Sigmoid colon (tissue), 7 donors: ENCODE measurements around the gene FPR2. TPM values are rescaled to one million over a fixed set of nuclear protein-coding genes. Genes with fewer than 3 reads are reported as not detected.
"Not testable (repeated sequence)": the region's sequence is repeated elsewhere in the genome, so short reads cannot be mapped to it uniquely, and the experiment has no call there.

Source experiments
- DNase-seq: peaks from one replicate; pipeline ENCODE4 v3.0.0-alpha.2; 2019
- H3K27ac ChIP-seq, 4 donors: fragments of 200-600 bp; sonication (generic); one replicate each; pipeline ENCODE4 v1.5.1; 2016 to 2019; ENCODE audit warnings: mild to moderate bottlenecking in 1 of 4
- H3K27me3 ChIP-seq, 3 donors: fragments of 200-600 bp; sonication (generic); one replicate each; pipeline ENCODE4 v1.5.1; 2019; ENCODE audit warnings: mild to moderate bottlenecking in 1 of 3
- H3K36me3 ChIP-seq, 4 donors: fragments of 200-600 bp; sonication (generic); one replicate each; pipeline ENCODE4 v1.5.1; 2016 to 2019
- H3K4me1 ChIP-seq, 4 donors: fragments of 200-600 bp; sonication (generic); one replicate each; pipeline ENCODE4 v1.5.1; 2017 to 2019
- H3K4me3 ChIP-seq, 4 donors: fragments of 200-600 bp; sonication (generic); one replicate each; pipeline ENCODE4 v1.5.1; 2017 to 2019; ENCODE audit warnings: mild to moderate bottlenecking in 2 of 4, moderate library complexity in 1 of 4
- H3K9me3 ChIP-seq, 4 donors: fragments of 200-600 bp in 3 of 4; sonication (generic) in 3 of 4; one replicate each; pipeline versions ENCODE4 v1.5.1 to v1.6.1; 2013 to 2019
- CTCF ChIP-seq, 4 experiments: fragments of 450-650 bp in 3 of 4; fragments of 200-600 bp in 1 of 4; IDR thresholded peaks; one replicate each; pipeline ENCODE4 v1.5.1; 2016 to 2019; ENCODE audit warnings: antibody characterized with exemption in 4 of 4, mild to moderate bottlenecking in 3 of 4, moderate library complexity in 2 of 4
- EP300 ChIP-seq, 4 donors: sonication (generic); formaldehyde crosslinking; IDR thresholded peaks; one replicate each; pipeline ENCODE4 v1.6.1; 2017; ENCODE audit warnings: antibody characterized with exemption in 4 of 4
- POLR2A ChIP-seq, 2 donors: fragments of 450-650 bp; IDR thresholded peaks; one replicate each; pipeline ENCODE4 v1.6.1; 2016; ENCODE audit warnings: antibody characterized with exemption in 2 of 2, mild to moderate bottlenecking in 2 of 2, moderate library complexity in 2 of 2
- POLR2AphosphoS5 ChIP-seq, 4 donors: sonication (generic); formaldehyde crosslinking; IDR thresholded peaks; one replicate each; pipeline ENCODE4 v1.6.1; 2017; ENCODE audit warnings: antibody characterized with exemption in 4 of 4
- WGBS, 2 donors: extraction: QIAGEN DNeasy Blood & Tissue Kit; methylation state at CpG; one replicate each; pipeline ENCODE4 v1.1.7; 2013; 5-methylcytosine and 5-hydroxymethylcytosine counted together
- intact Hi-C: fragments of 100-400 bp; cut with DNase I; formaldehyde crosslinking; loops from one replicate; pipeline ENCODE4 v1.15.1; 2023
- polyA plus RNA-seq, 3 donors: library from polyadenylated mRNA; stranded (reverse); fragments of 200-250 nt; gene quantifications; one replicate each; pipeline ENCODE4 v1.2.3, GENCODE V29; 2013
- total RNA-seq, 4 donors: library from RNA; depleted of rRNA; stranded (reverse); fragments of >200 nt; gene quantifications; one replicate each; pipeline ENCODE4 v1.1.0, GENCODE V29; 2016
- donor health status: healthy with polysubstance abuse.
- donor health status: Bipolar disorder and iron deficiency.
- donor health status: healthy.

Gene FPR2
- total and polyA plus RNA-seq, 7 donors: 0.36 to 3.7 (median 1.3) TPM; not detected in 1

GRCh38 chr19:51766461-51766860, 5.5 kb downstream of the FPR2 start:
- no peaks in the 10 kb centered on the region for H3K9me3 ChIP-seq
- DNase-seq: no peak
- H3K36me3 ChIP-seq: no peaks in the 10 kb centered on the region
- no peak overlapping the region for H3K4me3 ChIP-seq
- intact Hi-C loops: no loop called here
- no peaks in the 10 kb centered on the region for H3K4me1 ChIP-seq
- H3K27me3 ChIP-seq: peaks cover 0 to 4% (median 0%) of the 10 kb centered on the region in 3 donors
- WGBS, 2 donors: 68 to 76% methylated on average over 5 of the region's 5 CpGs
- no peak for TF ChIP-seq POLR2A (IDR thresholded peaks at IDR 0.05)
- TF ChIP-seq EP300 (IDR thresholded peaks at IDR 0.05): no peak
- no peak for TF ChIP-seq CTCF (IDR thresholded peaks at IDR 0.05)
- TF ChIP-seq POLR2AphosphoS5 (IDR thresholded peaks at IDR 0.05): no peak
- H3K27ac ChIP-seq: no peak overlapping the region

GRCh38 chr19:51771376-51772130, 10.6 kb downstream of the FPR2 start:
- H3K9me3 ChIP-seq: no peaks in the 10 kb centered on the region
- DNase-seq: no peak
- no peak for TF ChIP-seq POLR2A (IDR thresholded peaks at IDR 0.05)
- TF ChIP-seq POLR2AphosphoS5 (IDR thresholded peaks at IDR 0.05): no peak
- no peak for TF ChIP-seq CTCF (IDR thresholded peaks at IDR 0.05)
- peak in 1 of 4 donors; percentile 4 for TF ChIP-seq EP300 (IDR thresholded peaks at IDR 0.05)
- no peak overlapping the region for H3K27ac ChIP-seq
- H3K4me1 ChIP-seq: no peaks in the 10 kb centered on the region
- no peaks in the 10 kb centered on the region for H3K36me3 ChIP-seq
- intact Hi-C loops: no loop called here
- H3K4me3 ChIP-seq: no peak overlapping the region
- 26 to 55% methylated on average over 10 of the region's 10 CpGs for WGBS, 2 donors
- H3K27me3 ChIP-seq: no peaks in the 10 kb centered on the region

- Histone ChIP-seq H3K27ac (no peak overlapping the region), H3K36me3 (no peaks in the 10 kb centered on the region), H3K27me3 (no peaks in the 10 kb centered on the region), H3K4me3 (no peak overlapping the region), H3K9me3 (no peaks in the 10 kb centered on the region), H3K4me1 (no peaks in the 10 kb centered on the region)
- WGBS, 2 donors: 58 to 68% methylated on average over 6 of the region's 6 CpGs
- TF ChIP-seq POLR2A (IDR thresholded peaks at IDR 0.05) (no peak), POLR2AphosphoS5 (IDR thresholded peaks at IDR 0.05) (no peak), CTCF (IDR thresholded peaks at IDR 0.05) (no peak)
- DNase-seq: no peak
- intact Hi-C loops: no loop called here
Measured at GRCh38 chr19:51772977-51773376, 12.0 kb downstream of the FPR2 start.

DNA sequence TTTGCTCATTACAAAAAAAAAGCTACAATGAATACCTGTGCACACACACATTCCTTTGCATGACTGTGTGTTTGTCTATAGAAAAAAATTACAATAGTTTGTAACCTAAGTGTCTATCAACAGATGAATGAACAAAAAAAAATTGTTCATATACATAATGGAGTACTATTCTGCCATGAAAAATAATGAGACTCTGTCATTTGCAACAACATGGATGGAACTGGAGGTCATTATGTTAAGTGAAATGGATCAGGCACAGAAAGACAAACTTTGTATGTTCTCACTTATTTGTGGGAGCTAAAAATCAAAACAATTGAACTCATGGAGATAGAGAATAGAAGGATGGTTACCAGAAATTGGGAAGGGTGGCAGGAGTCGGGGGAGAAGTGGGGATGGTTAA, 15.6 kb downstream of the FPR2 start:
- intact Hi-C loops, H3K4me1 ChIP-seq, H3K27ac ChIP-seq, H3K36me3 ChIP-seq, H3K9me3 ChIP-seq, H3K4me3 ChIP-seq, DNase-seq: not testable (repeated sequence)
- H3K27me3 ChIP-seq: peaks cover 0 to 11% (median 5%) of the 10 kb centered on the region in 3 donors
- WGBS, 2 donors: 96 to 97% methylated on average over 1 of the region's 1 CpG

DNA sequence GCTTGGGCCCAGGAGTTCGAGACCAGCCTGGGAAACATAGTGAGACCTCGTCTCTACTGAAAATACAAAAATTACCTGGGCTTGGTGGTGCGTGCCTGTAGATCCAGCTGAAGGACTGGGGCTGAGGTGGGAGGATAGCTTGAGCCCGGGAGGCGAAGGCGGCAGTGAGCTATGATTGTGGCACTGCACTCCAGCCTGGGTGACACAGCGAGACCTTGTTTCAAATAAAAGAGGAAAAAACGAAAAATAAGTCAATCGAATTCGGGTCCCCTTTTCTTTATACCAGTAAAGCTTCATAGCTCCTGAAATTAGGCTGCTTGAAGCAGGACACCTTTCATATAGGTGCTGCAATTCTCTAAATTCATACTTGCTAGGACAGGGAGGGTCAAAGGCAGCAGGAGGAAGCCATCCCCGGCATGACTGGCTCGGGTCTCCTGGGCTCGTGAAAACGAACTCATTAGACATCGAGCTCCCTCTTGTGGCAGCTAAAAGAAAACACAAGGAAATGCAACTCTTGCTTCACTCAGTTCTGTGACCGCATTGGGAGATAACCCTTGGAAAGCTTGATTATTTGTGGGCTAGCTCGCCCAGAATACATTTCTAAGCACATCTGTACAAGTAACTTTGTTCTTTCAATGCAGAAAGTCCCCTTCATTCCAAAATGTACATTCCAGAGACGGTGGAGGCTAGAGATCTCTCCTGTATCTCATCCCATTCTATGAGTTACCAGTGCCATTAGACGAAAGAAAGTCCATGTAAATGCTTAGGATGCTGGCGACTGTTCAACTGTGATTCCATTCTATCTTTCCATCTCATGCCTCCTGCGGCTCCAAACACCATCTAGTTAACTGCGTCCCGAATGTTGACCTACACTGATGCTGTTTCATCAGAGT, 16.8 kb downstream of the FPR2 start:
- no peaks in the 10 kb centered on the region for H3K36me3 ChIP-seq
- no peak overlapping the region for H3K27ac ChIP-seq
- intact Hi-C loops: loop anchor here (2.0 kb wide), 1 partner anchor 305 kb away; no protein-coding TSS in a partner anchor
- DNase-seq: peak; percentile 87
- no peak overlapping the region for H3K4me3 ChIP-seq
- H3K27me3 ChIP-seq: peaks cover 0 to 11% (median 5%) of the 10 kb centered on the region in 3 donors
- H3K4me1 ChIP-seq: no peaks in the 10 kb centered on the region
- H3K9me3 ChIP-seq: no peaks in the 10 kb centered on the region
- TF ChIP-seq CTCF (IDR thresholded peaks at IDR 0.05) (peak; percentile 24 to 68 (median 58)), POLR2A (IDR thresholded peaks at IDR 0.05) (no peak)
- 32 to 37% methylated on average over 23 of the region's 23 CpGs for WGBS, 2 donors
